GM12892 (cell line): ENCODE data around the gene EHBP1L1.

Experiments
- POLR2A ChIP-seq: IDR thresholded peaks from 2 replicates; pipeline ENCODE4 v1.6.1; 2011; ENCODE audit warnings: low read depth, low read length, control low read depth
- POLR2AphosphoS5 ChIP-seq: IDR thresholded peaks from 2 replicates; pipeline ENCODE4 v1.6.1; 2011; ENCODE audit warnings: low read depth, low read length, control low read depth

GRCh38 chr11:65562020-65562419, 13.8 kb upstream of the EHBP1L1 start:
- no peak for TF ChIP-seq POLR2A
- no peak for TF ChIP-seq POLR2AphosphoS5
